Trophoblast cell (in vitro differentiated cells and primary cell): ENCODE results near the gene GALNT9.
A peak's percentile ranks its signal among the peaks of the same experiment; 100 is the strongest.

Source experiments
- DNase-seq, 2 donors: peaks; one replicate each; pipeline ENCODE4 v3.0.0-alpha.2; 2016
- H2AFZ ChIP-seq: 2 replicates; pipeline ENCODE4 v1.6.1; 2013; ENCODE audit warnings: low read length, moderate library complexity, mild to moderate bottlenecking; ENCODE audit not compliant: insufficient read depth, poor library complexity
- H2AK5ac ChIP-seq: 2 replicates; pipeline ENCODE4 v1.6.1; 2013; ENCODE audit warnings: mild to moderate bottlenecking, low read length
- H2BK120ac ChIP-seq: 2 replicates; pipeline ENCODE4 v1.6.1; 2013; ENCODE audit warnings: low read length, mild to moderate bottlenecking, moderate library complexity; ENCODE audit not compliant: insufficient read depth, poor library complexity
- H2BK12ac ChIP-seq: 2 replicates; pipeline ENCODE4 v1.6.1; 2013; ENCODE audit warnings: mild to moderate bottlenecking, low read length, moderate library complexity
- H2BK5ac ChIP-seq: 2 replicates; pipeline ENCODE4 v1.6.1; 2013; ENCODE audit warnings: low read length, low read depth, moderate library complexity, mild to moderate bottlenecking; ENCODE audit not compliant: poor library complexity
- H3K14ac ChIP-seq: 2 replicates; pipeline ENCODE4 v1.6.1; 2013; ENCODE audit warnings: mild to moderate bottlenecking, low read length
- H3K18ac ChIP-seq: 2 replicates; pipeline ENCODE4 v1.6.1; 2013; ENCODE audit warnings: mild to moderate bottlenecking, low read length
- H3K23ac ChIP-seq: 2 replicates; pipeline ENCODE4 v1.6.1; 2013; ENCODE audit warnings: low read length
- H3K27ac ChIP-seq: 2 replicates; pipeline ENCODE4 v1.5.1; 2013; ENCODE audit warnings: low read depth, mild to moderate bottlenecking, inconsistent platforms, low read length, moderate library complexity
- H3K27me3 ChIP-seq: 2 replicates; pipeline ENCODE4 v1.6.1; 2013; ENCODE audit warnings: inconsistent platforms, mild to moderate bottlenecking, low read length, moderate library complexity; ENCODE audit not compliant: insufficient read depth
- H3K36me3 ChIP-seq, 2 experiments: 1 replicate in 1 of 2; 2 replicates in 1 of 2; pipeline ENCODE4 v1.6.1; 2013; ENCODE audit warnings: low read length in 2 of 2, mild to moderate bottlenecking in 2 of 2, moderate library complexity in 1 of 2; ENCODE audit not compliant: insufficient read depth in 2 of 2, control insufficient read depth in 1 of 2
- H3K4ac ChIP-seq: 2 replicates; pipeline ENCODE4 v1.6.1; 2013; ENCODE audit warnings: low read depth, mild to moderate bottlenecking, low read length, moderate library complexity
- H3K4me1 ChIP-seq, 2 experiments: 1 replicate in 1 of 2; 2 replicates in 1 of 2; pipeline ENCODE4 v1.6.1; 2013; ENCODE audit warnings: low read length in 2 of 2, mild to moderate bottlenecking in 2 of 2, moderate library complexity in 1 of 2; ENCODE audit not compliant: insufficient read depth in 2 of 2, control insufficient read depth in 1 of 2
- H3K4me2 ChIP-seq: 2 replicates; pipeline ENCODE4 v1.6.1; 2013; ENCODE audit warnings: inconsistent platforms, mild to moderate bottlenecking, low read length, moderate library complexity
- H3K4me3 ChIP-seq: 2 replicates; pipeline ENCODE4 v1.5.1; 2013; ENCODE audit warnings: mild to moderate bottlenecking, low read depth, low read length, inconsistent platforms
- H3K79me1 ChIP-seq: one replicate; pipeline ENCODE4 v1.6.1; 2013; ENCODE audit warnings: low read length
- H3K79me2 ChIP-seq: 2 replicates; pipeline ENCODE4 v1.6.1; 2013; ENCODE audit warnings: low read length, mild to moderate bottlenecking; ENCODE audit not compliant: control insufficient read depth, insufficient read depth, poor library complexity
- H3K9ac ChIP-seq: 2 replicates; pipeline ENCODE4 v1.6.1; 2013; ENCODE audit warnings: mild to moderate bottlenecking, low read length
- H3K9me3 ChIP-seq: 2 replicates; pipeline ENCODE4 v1.6.1; 2013; ENCODE audit warnings: low read depth, mild to moderate bottlenecking, control low read depth, inconsistent platforms, low read length; ENCODE audit not compliant: insufficient read depth
- H4K12ac ChIP-seq: 2 replicates; pipeline ENCODE4 v1.6.1; 2013; ENCODE audit warnings: low read depth, mild to moderate bottlenecking, low read length, moderate library complexity
- H4K8ac ChIP-seq: 2 replicates; pipeline ENCODE4 v1.6.1; 2013; ENCODE audit warnings: low read depth, mild to moderate bottlenecking, low read length, moderate library complexity
- H4K91ac ChIP-seq: one replicate; pipeline ENCODE4 v1.6.1; 2013; ENCODE audit warnings: low read depth, mild to moderate bottlenecking, low read length, moderate library complexity
- WGBS: extraction: QIAGEN DNeasy Blood & Tissue Kit; methylation state at CpG from one replicate; pipeline ENCODE4 v1.1.7; 2013; ENCODE audit warnings: missing lambda C conversion rate; ENCODE audit not compliant: insufficient read length, insufficient coverage; ENCODE audit errors: extremely low coverage; 5-methylcytosine and 5-hydroxymethylcytosine counted together

The GALNT9 gene

GRCh38 chr12:132190012-132190755 lies 139.2 kb downstream of the GALNT9 start:
- H2BK120ac ChIP-seq: peak overlapping the region; percentile 9
- H3K27me3 ChIP-seq: peaks cover 11% of the 10 kb centered on the region
- no peak overlapping the region for H2AK5ac ChIP-seq
- H4K8ac ChIP-seq: peak overlapping the region; percentile 61
- H3K79me2 ChIP-seq: peaks cover 2% of the 10 kb centered on the region
- no peak overlapping the region for H3K18ac ChIP-seq
- no peaks in the 10 kb centered on the region for H3K36me3 ChIP-seq
- peak overlapping the region; percentile 74 for H4K12ac ChIP-seq
- H2BK12ac ChIP-seq: no peak overlapping the region
- peaks cover 7% of the 10 kb centered on the region for H3K79me1 ChIP-seq
- H3K4ac ChIP-seq: peak overlapping the region; percentile 4
- no peak overlapping the region for H2BK5ac ChIP-seq
- no CpG with 5 or more reads among the region's 59 CpGs for WGBS
- H3K14ac ChIP-seq: no peak overlapping the region
- H4K91ac ChIP-seq: peak overlapping the region; percentile 13
- no peak overlapping the region for H3K27ac ChIP-seq
- H3K9me3 ChIP-seq: peaks cover 21% of the 10 kb centered on the region
- H3K9ac ChIP-seq: no peak overlapping the region
- H3K4me1 ChIP-seq: peaks cover 9 to 10% of the 10 kb centered on the region in 2 experiments
- peak overlapping the region; percentile 90 for H3K4me2 ChIP-seq
- peak overlapping the region; percentile 74 for H2AFZ ChIP-seq
- no peak for DNase-seq
- peak overlapping the region; percentile 62 for H3K4me3 ChIP-seq
- no peak overlapping the region for H3K23ac ChIP-seq

GRCh38 chr12:132189378-132190011 lies 139.9 kb downstream of the GALNT9 start:
- Histone ChIP-seq H3K23ac (no peak overlapping the region), H4K91ac (peak overlapping the region; percentile 15), H4K8ac (peak overlapping the region; percentile 93), H3K4me3 (peak overlapping the region; percentile 62), H2BK5ac (no peak overlapping the region), H3K4me1 (peaks cover 9 to 10% of the 10 kb centered on the region in 2 experiments), H3K27me3 (peaks cover 11% of the 10 kb centered on the region), H2AK5ac (no peak overlapping the region), H3K18ac (peak overlapping the region; percentile 63), H4K12ac (peak overlapping the region; percentile 58), H3K79me2 (peaks cover 2% of the 10 kb centered on the region), H3K9me3 (peaks cover 21% of the 10 kb centered on the region), H2BK12ac (no peak overlapping the region), H3K36me3 (no peaks in the 10 kb centered on the region), H3K9ac (no peak overlapping the region), H3K14ac (peak overlapping the region; percentile 84), H2BK120ac (peak overlapping the region; percentile 8), H3K79me1 (peaks cover 7% of the 10 kb centered on the region), H3K4ac (peak overlapping the region; percentile 24), H2AFZ (peak overlapping the region; percentile 74), H3K27ac (no peak overlapping the region), H3K4me2 (peak overlapping the region; percentile 90)
- DNase-seq: peak; percentile 23 to 47
- WGBS: no CpG with 5 or more reads among the region's 69 CpGs

GRCh38 chr12:132188916-132189325 lies 140.5 kb downstream of the GALNT9 start:
- no peak for DNase-seq
- Histone ChIP-seq H2AK5ac (no peak overlapping the region), H3K9ac (no peak overlapping the region), H3K4ac (no peak overlapping the region), H3K36me3 (no peaks in the 10 kb centered on the region), H4K91ac (peak overlapping the region; percentile 15), H3K23ac (no peak overlapping the region), H3K27me3 (peaks cover 11% of the 10 kb centered on the region), H4K8ac (peak overlapping the region; percentile 93), H3K27ac (no peak overlapping the region), H2AFZ (peak overlapping the region; percentile 50), H3K18ac (peak overlapping the region; percentile 63), H3K4me3 (peak overlapping the region; percentile 62), H3K9me3 (peaks cover 17% of the 10 kb centered on the region), H3K14ac (peak overlapping the region; percentile 84), H2BK5ac (no peak overlapping the region), H4K12ac (no peak overlapping the region), H3K4me1 (peaks cover 9 to 10% of the 10 kb centered on the region in 2 experiments), H2BK120ac (no peak overlapping the region), H3K79me2 (peaks cover 2% of the 10 kb centered on the region), H3K79me1 (peaks cover 7% of the 10 kb centered on the region), H3K4me2 (peak overlapping the region; percentile 90), H2BK12ac (no peak overlapping the region)
- no CpG with 5 or more reads among the region's 20 CpGs for WGBS

- no peak overlapping the region for H2AK5ac ChIP-seq
- H3K27me3 ChIP-seq: peaks cover 11% of the 10 kb centered on the region
- no peak overlapping the region for H3K18ac ChIP-seq
- no peak overlapping the region for H3K4ac ChIP-seq
- H3K9me3 ChIP-seq: peaks cover 13% of the 10 kb centered on the region
- H3K4me1 ChIP-seq: peaks cover 9 to 10% of the 10 kb centered on the region in 2 experiments
- no peak overlapping the region for H4K12ac ChIP-seq
- H2BK12ac ChIP-seq: no peak overlapping the region
- H3K14ac ChIP-seq: no peak overlapping the region
- peaks cover 2% of the 10 kb centered on the region for H3K79me2 ChIP-seq
- no peak overlapping the region for H2BK120ac ChIP-seq
- H2AFZ ChIP-seq: no peak overlapping the region
- H3K4me2 ChIP-seq: no peak overlapping the region
- WGBS: no CpG with 5 or more reads among the region's 21 CpGs
- no peak overlapping the region for H4K91ac ChIP-seq
- H3K79me1 ChIP-seq: peaks cover 7% of the 10 kb centered on the region
- H4K8ac ChIP-seq: no peak overlapping the region
- no peak overlapping the region for H3K27ac ChIP-seq
- no peak overlapping the region for H2BK5ac ChIP-seq
- no peak overlapping the region for H3K9ac ChIP-seq
- H3K23ac ChIP-seq: no peak overlapping the region
- DNase-seq: no peak
- H3K36me3 ChIP-seq: no peaks in the 10 kb centered on the region
- no peak overlapping the region for H3K4me3 ChIP-seq
Observed at GRCh38 chr12:132188451-132188901, 140.9 kb downstream of the GALNT9 start.
